HCEC 1CT (cell line): ENCODE data around the gene MICAL3.
"Not testable (repeated sequence)": the region's sequence is repeated elsewhere in the genome, so short reads cannot be mapped to it uniquely, and the experiment has no call there.

Source experiments
- DNase-seq: peaks from one replicate; pipeline ENCODE4 v3.0.0-alpha.2; 2017

Gene MICAL3

DNA sequence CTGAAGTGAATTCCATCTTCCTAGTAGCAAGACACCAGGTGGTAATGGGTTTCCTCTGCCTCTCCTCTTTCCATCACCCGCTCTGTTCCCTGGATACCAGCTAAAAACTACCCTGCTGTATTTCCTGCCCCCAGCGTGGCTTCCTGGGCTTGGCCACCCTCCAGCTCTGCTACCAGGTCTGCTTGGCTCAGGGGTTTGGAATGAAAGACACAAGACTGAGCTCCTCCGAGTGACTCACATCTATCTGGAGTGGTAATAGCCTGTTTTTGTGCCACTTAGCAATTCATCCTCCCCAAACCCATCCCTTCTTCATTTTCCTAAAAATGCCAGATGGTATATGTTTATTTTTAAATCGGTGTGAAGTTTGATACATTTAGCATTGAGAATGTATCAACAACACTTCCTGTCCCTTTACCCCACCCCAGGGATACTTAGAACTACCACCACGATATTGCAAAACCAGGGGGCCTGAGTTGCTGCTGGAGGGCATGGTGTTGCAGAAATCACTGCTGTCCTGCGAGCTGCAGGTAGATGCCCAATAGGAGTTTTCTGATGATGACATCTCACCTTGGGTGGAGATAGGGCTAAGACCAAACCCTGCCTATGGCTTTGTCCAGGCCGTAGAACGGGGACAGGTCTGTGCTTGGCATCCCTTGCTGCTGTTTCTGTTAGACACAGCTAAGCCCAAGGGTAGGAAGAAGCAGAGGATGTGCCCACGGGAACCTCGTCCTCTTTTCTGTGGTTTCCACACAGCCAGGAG is 7.5 kb upstream of the MICAL3 start:
- DNase-seq = peak; percentile 98

DNA sequence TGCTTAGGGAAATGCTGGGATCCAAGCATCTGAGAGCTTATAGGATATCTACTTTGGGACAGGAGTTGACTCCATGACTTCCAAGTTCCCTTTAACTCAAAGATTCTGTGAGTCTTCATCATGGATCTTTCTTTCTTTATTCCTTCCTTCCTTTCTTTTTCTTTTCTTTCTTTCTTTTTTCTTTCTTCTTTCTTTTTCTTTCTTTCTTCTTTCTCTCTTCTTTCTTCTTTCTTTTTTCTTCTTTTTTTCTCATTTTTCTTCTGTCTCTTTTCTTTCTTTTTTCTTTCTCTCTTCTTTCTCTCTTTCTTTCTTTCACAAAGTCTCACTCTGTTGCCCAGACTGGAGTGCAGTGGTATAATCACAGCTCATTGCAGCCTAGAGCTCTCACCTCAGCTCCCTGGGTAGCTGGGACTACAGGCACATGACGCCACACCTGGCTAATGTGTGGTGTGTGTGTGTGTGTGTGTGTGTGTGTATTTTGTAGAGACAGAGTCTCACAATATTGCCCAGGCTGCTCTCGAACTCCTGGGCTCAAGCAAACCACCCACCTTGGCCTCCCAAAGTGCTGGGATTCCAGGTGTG is 5.4 kb upstream of the MICAL3 start:
- no peak for DNase-seq

DNA sequence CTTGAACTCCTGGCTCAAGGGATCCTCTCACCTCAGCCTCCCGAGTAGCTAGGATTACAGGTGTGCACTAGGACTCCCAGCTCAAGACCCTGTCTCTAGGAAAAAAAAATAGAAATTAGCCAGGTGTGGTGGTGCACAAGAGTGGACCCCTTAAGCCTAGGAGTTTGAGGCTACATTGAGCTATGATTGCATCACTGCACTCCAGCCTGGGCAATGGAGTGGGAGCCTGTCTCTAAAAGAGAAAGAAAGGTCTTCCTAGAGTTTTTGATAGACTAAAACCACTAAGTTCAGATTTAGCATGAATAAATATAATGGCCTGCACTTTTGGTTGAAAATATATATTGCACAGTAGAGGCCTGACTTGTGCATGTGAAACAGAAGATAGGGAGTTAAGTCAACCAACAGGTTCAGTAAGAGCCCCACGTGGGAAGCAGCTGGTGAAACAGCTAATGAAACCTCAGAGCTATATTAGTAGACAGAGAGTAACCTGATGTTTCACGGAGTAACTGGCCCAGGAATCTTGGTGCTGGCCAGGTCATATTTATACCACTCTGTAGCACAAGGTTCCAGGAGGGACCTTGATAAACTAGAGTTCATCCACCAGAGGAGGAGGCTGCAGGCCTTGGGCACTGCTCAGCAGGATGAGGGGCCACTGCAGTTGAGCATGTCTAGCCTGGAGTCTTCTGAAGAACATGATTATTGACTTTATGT is 4.6 kb upstream of the MICAL3 start:
- no peak for DNase-seq

DNA sequence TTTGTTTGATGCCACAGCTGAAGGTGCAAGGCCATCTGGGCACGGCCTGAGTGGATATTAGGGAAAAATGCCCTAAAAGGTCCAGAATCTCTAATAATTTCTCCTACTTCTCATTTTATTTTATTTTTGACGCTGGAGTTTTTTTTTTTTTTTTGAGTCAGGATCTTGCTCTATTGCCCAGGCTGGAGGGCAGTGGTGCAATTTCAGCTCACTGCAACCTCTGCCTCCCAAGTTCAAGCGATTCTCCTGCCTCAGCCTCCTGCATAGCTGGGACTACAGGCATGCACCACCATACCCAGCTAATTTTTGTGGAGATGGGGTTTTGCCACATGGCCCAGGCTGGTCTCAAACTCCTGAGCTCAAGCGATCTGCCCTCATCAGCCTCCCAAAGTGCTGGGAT is 1.5 kb upstream of the MICAL3 start:
- not testable (repeated sequence) for DNase-seq

DNA sequence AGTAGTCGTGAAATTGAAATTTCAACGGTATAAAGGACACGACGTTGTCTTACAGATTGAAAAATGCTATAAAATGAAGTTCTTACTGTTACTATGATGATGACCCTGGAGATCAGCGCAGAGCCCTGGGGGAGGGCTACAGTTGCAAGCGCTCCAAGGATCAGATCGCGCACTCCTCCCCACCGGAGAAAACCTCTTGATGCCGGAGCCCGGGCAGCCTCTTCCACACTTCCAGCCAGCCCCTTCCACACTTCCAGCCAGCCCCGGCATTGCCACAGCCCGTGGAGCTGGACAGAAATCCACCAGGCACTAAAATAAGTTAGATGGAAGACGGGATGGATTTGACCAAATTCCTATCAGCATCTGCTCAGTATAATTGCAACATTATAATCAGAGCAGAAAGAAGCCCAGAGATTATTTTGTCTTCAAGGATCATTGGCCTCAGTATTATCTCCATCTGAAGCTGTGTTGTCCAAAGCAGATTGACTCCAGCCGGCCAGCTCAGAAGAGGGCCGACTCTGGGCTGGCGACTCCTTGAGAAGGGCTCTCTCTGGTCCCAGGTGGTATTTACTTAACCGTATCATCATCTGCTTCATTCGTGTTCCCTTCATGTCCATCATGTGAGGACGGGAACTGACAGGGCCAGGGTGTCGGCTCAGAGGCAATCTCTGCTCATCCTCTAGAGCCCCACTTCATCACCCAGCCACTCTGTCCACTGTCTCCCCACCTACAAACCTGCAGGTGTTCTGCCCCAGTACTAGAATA is 777 bp upstream of the MICAL3 start:
- DNase-seq = no peak

DNA sequence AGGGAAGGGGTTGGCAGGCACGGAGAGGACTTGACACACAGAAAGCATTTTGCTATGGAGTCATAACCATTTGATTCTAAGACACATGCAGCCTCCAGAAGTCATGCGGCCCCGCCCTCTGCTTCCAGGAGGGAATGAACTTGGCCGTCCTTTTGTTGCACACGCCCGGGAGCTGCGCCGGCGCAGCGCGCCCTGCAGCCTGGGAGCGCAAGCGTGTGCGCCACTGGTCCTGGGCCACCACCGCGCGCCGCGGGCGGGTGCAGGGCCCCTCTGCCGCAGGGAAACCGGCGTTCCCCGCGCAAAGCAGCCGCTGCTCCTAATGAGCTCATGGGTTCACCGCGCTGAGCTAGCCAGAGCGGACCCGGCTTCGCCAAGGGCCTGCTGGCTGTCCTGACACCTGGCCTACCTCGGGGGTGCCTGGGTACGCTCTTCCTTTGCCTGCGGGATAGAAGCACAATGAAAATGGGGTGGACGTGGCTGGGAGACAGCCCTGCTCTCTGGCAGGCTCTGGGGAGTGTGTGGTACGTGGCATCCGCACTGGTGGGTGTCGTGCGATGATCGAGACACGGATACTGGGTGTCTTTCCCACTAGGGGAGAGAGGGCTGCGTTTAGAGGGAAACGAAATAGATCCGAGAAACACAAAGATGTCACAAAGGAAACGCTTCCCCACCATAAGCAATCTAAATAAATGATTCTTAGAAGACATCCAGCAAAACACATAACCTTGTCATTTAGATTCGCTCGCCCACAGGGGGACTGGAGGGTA is 669 bp downstream of the MICAL3 start:
- DNase-seq = peak; percentile 91

DNA sequence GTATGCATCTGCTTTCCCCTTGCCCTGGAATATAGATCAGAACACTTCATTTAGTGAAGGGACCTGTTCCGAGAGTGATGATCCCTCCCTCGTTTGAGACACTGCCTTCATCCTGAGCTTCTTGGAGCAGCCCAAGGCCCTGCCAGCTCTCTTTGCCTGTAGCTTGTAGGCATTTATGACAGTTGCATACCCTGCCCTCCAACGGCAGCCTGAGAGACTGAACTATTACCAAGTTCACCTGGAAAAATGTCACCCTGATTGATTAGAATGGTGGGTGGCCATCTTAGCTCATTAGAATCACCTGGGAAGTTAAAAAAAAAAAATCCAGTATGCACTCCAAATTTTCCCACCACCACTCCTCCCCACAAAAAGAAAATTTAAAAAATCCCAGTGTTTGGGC is 1.5 kb downstream of the MICAL3 start:
- DNase-seq = no peak

DNA sequence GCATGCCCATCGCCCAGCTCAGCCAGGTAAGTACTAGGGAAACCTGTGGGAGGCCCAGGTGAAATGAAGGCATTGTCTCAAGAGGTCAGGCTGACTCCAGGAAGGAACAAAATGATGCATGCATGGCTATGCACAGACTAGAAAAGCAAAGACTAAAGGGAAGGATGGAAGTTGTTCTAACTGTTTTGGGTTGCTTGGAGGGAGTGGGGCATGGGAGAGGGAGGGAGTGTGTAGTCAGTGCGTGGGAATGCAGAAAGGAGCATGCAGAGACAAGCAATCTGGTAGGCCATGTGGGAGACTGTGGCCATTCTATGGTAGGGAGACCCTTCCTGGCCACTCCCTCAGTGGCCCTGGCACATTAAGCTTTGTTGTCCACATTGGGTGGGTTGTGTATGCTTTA is 2.9 kb downstream of the MICAL3 start:
- no peak for DNase-seq

DNA sequence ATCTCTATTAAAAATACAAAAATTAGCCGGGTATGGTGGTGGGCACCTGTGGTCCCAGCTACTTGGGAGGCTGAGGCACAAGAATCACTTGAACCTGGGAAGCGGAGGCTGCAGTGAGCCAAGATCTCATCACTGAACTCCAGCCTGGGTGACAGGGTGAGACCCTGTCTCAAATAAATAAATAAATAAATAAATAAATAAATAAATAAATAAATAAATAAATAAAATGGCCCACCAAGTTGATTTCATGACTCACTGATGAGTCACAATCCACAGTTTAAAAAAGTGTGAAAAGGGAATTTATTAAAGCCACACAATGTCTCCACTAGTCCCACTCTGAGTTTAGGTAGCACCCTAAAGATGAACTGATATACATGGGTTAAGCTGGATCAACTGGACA is 3.6 kb downstream of the MICAL3 start:
- not testable (repeated sequence) for DNase-seq

DNA sequence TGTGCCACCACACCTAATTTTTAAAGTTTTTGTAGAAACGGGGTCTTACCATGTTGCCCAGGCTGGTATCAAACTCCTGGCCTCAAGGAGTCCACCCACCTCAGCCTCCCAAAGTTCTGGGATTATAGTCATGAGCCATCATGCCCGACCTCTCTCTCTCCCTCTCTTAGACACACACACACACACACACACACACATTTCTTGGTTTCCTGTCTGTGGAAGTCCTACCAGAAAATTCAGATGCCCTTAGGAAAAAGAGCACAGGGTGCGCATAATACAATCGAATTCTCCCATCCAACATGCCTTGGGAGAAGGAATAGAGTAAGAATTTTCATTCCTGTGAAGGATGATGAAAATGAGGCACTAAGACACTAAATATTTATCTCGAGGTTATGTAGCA is 10.4 kb downstream of the MICAL3 start:
- no peak for DNase-seq

DNA sequence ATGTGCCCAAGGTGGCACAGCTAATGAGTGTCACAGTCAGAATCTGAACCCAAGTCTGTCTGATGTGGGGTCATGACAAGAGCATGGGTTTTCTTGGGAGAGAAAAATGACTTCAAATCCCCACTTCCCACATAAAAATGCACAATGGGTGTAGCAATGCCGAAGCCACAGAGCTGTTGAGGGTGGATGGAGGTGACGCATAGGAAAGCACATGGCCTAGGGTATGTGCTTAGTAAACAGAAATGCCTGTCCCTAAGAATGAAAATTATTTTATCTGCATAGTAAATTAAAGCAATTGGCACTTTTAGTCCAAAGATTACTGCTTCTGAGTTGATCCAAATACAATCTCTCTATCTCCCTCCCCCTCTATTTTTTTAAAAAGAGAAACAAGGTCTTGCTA is 10.9 kb downstream of the MICAL3 start:
- no peak for DNase-seq

DNA sequence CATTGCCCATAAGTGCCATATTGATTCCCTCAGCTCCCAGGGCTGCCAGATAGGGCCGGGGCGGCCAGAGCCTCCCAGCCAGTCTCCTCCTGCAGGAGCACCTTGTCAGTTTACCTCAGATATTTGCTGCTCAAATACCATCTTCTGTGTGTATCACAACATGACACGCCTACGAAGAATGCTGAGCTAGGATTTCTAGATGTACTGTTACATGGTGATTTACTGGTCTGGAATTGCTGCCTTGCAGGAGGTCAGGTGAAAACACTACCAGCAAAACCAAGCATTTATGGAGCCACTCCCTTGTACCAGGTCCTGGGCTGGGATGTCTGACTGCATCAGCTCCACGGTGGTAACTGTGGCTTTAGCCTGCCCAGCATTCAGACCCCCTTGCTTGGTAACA is 11.8 kb downstream of the MICAL3 start:
- DNase-seq = peak; percentile 50

DNA sequence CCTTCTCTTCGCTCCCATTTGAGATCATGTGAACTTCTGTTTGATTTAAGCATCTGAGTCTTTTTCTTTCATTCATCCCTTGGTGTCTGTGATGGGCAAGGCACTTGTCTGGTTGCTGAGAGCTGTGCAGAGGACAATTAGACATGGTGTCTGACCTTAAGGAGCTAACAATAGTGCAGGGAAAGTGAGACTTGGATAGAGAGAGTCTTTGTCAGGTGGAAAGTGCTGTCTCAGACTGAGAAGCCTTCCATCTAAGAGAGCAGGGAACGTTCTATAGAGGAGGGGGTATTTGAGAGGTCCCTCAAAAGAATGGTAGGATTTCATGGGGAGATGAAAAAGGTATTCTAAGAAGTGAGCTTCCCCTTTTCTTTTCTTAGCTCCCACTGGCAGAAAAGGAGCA is 14.1 kb downstream of the MICAL3 start:
- no peak for DNase-seq

DNA sequence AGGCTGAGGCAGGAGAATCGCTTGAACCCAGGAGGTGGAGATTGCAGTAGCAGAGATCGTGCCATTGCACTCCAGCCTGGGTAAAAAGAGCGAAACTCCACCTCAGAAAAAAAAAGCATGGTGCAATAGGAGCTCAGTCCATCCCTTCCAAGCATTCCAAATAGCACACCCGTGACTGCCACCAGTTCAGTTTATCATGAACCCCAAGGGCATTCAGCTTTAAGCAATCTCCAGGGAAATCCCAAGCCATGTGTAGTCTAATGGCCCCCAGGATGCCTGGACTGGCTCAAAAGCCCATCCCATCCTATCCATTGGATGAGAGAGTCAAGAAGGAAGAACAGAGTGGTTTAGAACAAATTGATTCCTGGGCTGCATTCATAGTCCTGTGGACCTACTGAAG is 16.2 kb downstream of the MICAL3 start:
- DNase-seq = no peak

DNA sequence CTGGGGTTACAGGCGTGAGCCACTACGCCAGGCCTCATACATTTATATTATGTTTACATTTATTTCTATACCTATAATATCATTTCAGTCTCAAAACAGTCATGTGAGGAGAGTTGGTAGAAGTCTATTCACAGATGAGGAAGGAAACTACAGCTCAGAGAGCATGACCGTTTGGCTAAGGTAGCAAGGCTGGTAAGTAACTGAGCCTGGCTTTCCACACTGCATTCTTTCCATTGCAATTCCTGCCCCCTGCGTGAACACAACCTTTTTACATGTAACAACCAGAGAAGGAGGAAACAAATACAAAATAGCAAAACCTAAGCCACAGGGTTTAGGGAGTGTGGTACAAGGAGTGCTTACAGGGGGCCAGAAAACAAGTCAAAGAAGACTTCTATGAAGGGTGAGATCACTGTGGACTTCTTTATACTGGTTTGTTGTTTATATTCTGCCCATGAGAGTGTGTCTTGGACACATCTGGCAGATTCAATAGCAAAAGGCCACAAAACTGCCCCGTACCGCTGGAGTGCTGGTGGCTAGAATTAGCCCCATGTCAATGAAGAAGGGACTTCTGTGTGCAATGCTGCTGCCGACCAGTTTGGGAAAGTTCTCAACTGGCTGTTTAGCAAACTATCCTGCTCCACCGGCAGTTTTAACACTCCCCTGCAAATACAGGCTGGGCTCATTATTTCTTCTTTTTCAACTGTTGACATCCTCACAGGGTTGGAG is 19.0 kb downstream of the MICAL3 start:
- no peak for DNase-seq

DNA sequence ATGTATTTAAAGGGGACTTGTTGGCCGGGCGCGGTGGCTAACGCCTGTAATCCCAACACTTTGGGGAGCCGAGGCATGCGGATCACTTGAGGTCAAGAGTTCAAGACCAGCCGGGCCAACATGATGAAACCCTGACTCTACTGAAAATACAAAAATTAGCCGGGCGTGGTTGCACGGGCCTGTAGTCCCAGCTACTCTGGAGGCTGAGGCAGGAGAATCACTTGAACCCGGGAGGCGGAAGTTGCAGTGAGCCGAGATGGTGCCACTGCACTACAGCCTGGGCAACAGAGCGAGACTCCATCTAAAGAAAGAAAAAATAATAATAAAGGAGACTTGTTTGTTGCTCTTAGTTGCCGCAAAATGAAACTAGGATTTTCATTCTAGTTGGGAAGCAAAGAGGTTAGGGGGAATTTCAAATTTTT is 22.5 kb downstream of the MICAL3 start:
- DNase-seq = not testable (repeated sequence)

DNA sequence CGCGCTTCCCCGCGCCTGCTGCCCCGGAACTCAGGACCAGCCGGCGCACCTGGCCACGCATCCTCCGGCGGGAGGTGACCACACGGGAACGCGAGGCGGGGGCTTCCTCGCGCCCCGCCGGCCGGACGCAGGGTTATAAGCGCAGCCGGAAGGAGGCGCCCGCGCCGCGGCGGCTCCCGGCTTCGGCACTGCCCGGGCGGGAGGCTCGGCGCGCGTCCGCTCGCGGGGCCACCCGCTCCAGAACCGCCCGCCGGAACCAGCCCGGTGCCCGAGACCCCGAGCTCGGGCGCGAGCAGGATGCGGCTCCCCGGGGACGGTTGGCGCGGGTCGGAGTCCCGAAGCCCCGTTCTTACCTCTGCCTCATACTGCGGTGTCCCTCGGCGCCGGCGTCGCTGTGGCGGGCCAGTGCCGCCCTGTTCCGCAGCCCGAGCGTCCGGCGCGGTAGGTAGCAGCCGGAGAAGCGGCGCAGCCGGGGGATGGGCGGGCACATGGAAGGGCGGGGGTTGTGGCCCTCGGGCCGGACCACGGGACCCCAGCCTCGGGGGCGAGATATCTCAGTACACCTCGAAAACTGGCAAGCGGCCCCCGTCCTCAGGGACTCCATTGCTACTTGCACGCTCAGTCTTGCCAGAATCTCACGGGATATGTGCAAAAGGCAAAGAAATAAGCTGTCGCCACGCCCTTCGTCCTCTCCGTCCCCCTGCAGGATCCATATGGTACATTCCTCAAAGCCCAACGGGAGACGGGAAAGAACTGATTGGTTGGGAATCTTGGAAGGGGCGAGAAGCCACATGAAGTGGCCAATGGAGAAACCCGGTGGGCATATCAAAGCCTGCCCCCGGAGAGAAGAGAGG is 23.1 kb downstream of the MICAL3 start:
- peak; percentile 97 for DNase-seq

DNA sequence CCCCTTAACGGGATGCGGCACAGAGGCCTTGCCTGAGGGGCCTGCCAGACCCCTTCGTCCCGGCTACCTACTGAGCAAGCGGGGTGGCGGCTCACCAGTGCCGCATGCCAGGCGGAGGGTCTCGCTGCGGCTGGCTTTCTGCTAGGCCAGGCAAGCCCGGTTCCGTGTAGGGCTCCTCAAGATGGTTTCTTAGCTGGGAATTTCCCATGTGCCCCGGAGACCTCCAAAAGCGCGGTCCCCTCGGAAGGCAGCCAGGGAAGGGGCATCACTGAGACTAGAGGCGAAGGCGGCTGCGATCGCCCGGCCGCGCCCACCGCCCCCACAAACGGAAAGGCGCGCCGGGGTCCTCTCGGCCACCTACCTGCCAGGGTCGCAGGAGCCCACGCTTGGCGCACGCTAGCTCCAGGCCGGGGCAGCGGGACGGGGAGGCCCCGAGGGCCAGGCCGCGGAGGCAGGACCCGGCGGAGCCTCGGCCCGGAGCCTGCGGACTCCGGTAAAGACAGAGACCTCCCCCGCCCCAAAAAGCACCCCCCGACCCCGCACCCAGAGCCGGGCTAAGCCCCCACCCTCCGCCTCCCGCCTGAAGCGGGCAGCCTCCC is 23.8 kb downstream of the MICAL3 start:
- no peak for DNase-seq

DNA sequence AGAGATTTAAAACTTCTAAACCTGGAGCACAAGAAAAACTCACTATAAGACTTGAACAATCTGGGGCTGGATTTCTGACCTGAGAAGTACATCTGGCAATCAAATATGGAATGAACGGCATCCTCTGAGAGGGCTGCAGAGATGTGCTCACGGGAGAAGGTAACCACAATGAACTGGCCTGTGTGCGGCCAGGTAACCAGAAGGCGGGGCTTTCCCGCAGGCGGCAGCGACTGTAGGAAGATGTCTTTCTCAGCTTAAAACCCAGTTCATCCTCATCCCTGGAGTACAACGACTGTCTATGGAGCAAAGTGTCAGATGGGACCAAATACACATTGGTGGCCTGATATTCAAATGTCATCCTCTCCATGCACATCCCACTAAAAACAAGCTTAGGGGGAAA is 24.5 kb downstream of the MICAL3 start:
- DNase-seq = no peak

DNA sequence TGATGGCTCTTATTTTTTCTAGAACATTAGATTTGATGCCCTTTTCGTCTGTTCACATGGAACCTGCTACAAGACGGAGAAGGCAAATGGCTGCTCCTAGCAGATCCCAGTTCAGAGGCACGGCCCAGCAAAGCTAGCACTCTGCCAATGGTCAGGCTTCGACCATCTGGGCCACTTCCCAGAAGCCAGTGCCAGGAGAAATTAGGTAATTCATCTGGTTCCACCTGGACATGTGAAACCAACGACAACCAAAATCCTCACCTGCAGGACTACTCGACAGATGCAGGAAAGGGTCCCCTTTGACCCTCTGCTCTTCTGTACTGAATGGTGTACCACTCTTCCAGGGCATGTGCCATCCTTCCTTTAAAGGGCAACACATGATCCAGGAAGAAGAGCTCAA is 25.4 kb downstream of the MICAL3 start:
- DNase-seq = no peak

DNA sequence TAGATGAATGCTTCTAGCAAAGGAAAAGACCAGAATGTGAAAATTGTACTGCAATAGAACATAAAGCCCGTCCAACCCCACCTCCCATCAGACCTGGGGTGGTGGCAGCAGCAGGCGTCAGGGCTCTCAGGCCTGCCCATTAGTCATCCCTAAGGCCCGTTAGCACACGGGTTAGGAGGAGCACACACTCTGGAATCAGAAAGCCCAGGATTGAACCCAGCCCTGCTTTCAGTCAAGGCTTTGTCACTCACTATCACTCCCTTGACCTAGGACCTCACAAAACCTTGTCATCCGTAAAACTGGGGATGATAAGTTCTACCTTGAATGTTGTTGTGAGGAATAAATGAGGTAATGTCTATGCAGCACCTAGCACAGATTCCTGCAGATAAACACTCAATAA is 26.9 kb downstream of the MICAL3 start:
- DNase-seq = peak; percentile 29
